ENCODE data around the gene SLC52A1. TPM values are rescaled to one million over a fixed set of nuclear protein-coding genes. Genes with fewer than 3 reads are reported as not detected.
A peak's percentile ranks its signal among the peaks of the same experiment; 100 is the strongest.

The SLC52A1 gene
- total and polyA plus RNA-seq, 2 of the 13 experiments (the other 11 are each of a cell fraction or from before 2014, with no cell fraction given): 0.03 to 0.13 TPM

DNA sequence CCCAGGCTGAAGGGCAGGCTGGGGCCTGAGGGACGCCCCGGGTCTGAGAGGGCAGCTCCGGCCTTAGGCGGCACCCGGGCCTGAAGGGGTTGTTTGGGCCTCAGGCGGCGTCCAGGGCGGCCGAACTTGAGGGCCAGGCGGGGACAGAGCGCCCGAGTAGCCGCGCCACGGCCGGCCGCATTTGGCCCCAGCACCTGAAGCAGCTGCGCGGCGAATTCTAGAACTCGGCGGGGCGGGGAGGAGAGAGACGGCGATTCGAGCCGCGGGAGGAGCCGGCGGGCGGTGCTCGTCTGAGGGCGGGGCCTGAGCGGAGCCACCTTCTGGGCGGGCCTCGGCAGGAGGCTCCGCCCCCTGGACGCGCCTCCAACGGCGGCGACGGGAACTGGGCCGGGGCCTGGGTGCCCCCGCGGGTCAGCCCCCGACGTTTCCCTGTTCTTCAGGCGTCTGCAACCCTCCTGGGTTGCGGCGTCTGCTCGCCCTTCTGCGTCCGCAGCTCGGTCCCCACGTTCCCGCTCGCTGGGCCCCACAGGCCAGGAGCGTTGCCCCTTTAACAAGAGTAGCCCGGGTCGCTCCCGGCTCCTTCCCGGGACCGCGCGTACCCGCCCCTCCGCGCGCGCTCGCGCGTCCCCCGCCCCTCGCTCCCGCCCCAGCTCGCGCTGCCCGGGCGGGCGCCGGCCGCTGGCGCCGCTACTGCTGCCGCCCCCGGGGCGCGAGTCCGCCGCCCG, 37.8 kb downstream of the SLC52A1 start, which contains the start of the genes INCA1 and KIF1C (continued):
- TF ChIP-seq THYN1 (CRISPR knock-in tag; IDR thresholded peaks at IDR 0.05; ENCODE audit: borderline replicate concordance, low read depth): no peak
- no peak for TF ChIP-seq ETV6 (CRISPR knock-in tag; conservative IDR thresholded peaks at IDR 0.05)
- TF ChIP-seq JUNB (CRISPR knock-in tag; IDR thresholded peaks at IDR 0.05; ENCODE audit: borderline replicate concordance): no peak
- TF ChIP-seq ZNF605 (CRISPR knock-in tag; IDR thresholded peaks at IDR 0.05): peak; percentile 79; the same call in 1 of the 2 replicates
- TF ChIP-seq, protein P1, sequence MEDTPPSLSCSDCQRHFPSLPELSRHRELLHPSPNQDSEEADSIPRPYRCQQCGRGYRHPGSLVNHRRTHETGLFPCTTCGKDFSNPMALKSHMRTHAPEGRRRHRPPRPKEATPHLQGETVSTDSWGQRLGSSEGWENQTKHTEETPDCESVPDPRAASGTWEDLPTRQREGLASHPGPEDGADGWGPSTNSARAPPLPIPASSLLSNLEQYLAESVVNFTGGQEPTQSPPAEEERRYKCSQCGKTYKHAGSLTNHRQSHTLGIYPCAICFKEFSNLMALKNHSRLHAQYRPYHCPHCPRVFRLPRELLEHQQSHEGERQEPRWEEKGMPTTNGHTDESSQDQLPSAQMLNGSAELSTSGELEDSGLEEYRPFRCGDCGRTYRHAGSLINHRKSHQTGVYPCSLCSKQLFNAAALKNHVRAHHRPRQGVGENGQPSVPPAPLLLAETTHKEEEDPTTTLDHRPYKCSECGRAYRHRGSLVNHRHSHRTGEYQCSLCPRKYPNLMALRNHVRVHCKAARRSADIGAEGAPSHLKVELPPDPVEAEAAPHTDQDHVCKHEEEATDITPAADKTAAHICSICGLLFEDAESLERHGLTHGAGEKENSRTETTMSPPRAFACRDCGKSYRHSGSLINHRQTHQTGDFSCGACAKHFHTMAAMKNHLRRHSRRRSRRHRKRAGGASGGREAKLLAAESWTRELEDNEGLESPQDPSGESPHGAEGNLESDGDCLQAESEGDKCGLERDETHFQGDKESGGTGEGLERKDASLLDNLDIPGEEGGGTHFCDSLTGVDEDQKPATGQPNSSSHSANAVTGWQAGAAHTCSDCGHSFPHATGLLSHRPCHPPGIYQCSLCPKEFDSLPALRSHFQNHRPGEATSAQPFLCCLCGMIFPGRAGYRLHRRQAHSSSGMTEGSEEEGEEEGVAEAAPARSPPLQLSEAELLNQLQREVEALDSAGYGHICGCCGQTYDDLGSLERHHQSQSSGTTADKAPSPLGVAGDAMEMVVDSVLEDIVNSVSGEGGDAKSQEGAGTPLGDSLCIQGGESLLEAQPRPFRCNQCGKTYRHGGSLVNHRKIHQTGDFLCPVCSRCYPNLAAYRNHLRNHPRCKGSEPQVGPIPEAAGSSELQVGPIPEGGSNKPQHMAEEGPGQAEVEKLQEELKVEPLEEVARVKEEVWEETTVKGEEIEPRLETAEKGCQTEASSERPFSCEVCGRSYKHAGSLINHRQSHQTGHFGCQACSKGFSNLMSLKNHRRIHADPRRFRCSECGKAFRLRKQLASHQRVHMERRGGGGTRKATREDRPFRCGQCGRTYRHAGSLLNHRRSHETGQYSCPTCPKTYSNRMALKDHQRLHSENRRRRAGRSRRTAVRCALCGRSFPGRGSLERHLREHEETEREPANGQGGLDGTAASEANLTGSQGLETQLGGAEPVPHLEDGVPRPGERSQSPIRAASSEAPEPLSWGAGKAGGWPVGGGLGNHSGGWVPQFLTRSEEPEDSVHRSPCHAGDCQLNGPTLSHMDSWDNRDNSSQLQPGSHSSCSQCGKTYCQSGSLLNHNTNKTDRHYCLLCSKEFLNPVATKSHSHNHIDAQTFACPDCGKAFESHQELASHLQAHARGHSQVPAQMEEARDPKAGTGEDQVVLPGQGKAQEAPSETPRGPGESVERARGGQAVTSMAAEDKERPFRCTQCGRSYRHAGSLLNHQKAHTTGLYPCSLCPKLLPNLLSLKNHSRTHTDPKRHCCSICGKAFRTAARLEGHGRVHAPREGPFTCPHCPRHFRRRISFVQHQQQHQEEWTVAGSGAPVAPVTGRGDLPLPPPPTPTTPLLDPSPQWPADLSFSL (CRISPR knock-in tag; IDR thresholded peaks at IDR 0.05): no peak
- TF ChIP-seq, protein P2, sequence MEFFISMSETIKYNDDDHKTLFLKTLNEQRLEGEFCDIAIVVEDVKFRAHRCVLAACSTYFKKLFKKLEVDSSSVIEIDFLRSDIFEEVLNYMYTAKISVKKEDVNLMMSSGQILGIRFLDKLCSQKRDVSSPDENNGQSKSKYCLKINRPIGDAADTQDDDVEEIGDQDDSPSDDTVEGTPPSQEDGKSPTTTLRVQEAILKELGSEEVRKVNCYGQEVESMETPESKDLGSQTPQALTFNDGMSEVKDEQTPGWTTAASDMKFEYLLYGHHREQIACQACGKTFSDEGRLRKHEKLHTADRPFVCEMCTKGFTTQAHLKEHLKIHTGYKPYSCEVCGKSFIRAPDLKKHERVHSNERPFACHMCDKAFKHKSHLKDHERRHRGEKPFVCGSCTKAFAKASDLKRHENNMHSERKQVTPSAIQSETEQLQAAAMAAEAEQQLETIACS (CRISPR knock-in tag; IDR thresholded peaks at IDR 0.05): peak; percentile 91
- TF ChIP-seq TCF12 (IDR thresholded peaks at IDR 0.05): no peak
- no peak for TF ChIP-seq TCF12 (CRISPR knock-in tag; IDR thresholded peaks at IDR 0.05)
- TF ChIP-seq ZNF251 (CRISPR knock-in tag; IDR thresholded peaks at IDR 0.05): no peak
- no peak for TF ChIP-seq ZNF703 (CRISPR knock-in tag; IDR thresholded peaks at IDR 0.05; ENCODE audit: borderline replicate concordance)
- no peak for TF ChIP-seq DNMT1 (CRISPR knock-in tag; IDR thresholded peaks at IDR 0.05)
- TF ChIP-seq ZNF225 (CRISPR knock-in tag; IDR thresholded peaks at IDR 0.05): no peak; the same call in 1 of the 2 replicates
- TF ChIP-seq SIX1 (CRISPR knock-in tag; IDR thresholded peaks at IDR 0.05; ENCODE audit: borderline replicate concordance): no peak
- 0 out of 2 replicates have a peak, but pooled peaks have one; percentile 42 for TF ChIP-seq ZNF839 (CRISPR knock-in tag; IDR thresholded peaks at IDR 0.05; ENCODE audit: borderline replicate concordance)
- TF ChIP-seq TCF7 (IDR thresholded peaks at IDR 0.05; ENCODE audit: low read depth): no peak
- no peak for TF ChIP-seq ZNF282 (IDR thresholded peaks at IDR 0.05; ENCODE audit: partially characterized antibody)
- peak; percentile 2; the same call in 1 of the 2 replicates for TF ChIP-seq BHLHE40 (IDR thresholded peaks at IDR 0.05; ENCODE audit: low read length)
- TF ChIP-seq, protein P3, sequence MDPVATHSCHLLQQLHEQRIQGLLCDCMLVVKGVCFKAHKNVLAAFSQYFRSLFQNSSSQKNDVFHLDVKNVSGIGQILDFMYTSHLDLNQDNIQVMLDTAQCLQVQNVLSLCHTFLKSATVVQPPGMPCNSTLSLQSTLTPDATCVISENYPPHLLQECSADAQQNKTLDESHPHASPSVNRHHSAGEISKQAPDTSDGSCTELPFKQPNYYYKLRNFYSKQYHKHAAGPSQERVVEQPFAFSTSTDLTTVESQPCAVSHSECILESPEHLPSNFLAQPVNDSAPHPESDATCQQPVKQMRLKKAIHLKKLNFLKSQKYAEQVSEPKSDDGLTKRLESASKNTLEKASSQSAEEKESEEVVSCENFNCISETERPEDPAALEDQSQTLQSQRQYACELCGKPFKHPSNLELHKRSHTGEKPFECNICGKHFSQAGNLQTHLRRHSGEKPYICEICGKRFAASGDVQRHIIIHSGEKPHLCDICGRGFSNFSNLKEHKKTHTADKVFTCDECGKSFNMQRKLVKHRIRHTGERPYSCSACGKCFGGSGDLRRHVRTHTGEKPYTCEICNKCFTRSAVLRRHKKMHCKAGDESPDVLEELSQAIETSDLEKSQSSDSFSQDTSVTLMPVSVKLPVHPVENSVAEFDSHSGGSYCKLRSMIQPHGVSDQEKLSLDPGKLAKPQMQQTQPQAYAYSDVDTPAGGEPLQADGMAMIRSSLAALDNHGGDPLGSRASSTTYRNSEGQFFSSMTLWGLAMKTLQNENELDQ (CRISPR knock-in tag; IDR thresholded peaks at IDR 0.05; ENCODE audit: borderline replicate concordance): no peak
- TF ChIP-seq ZNF589 (CRISPR knock-in tag; conservative IDR thresholded peaks at IDR 0.05): no peak
- no peak for TF ChIP-seq ZKSCAN5 (CRISPR knock-in tag; IDR thresholded peaks at IDR 0.05)
- no peak for TF ChIP-seq CENPT (CRISPR knock-in tag; IDR thresholded peaks at IDR 0.05; ENCODE audit: low read depth)

Measured in HepG2 (cell line).